Tongue (tissue), 2 donors: ENCODE data around the gene ADAT1. TPM values are rescaled to one million over a fixed set of nuclear protein-coding genes. Genes with fewer than 3 reads are reported as not detected.
A peak's percentile ranks its signal among the peaks of the same experiment; 100 is the strongest.

ENCODE experiments used
- DNase-seq: peaks from one replicate; pipeline ENCODE4 v3.0.0-alpha.2; 2015
- total RNA-seq: library from RNA; depleted of rRNA; stranded (reverse); fragments of >200 nt; gene quantifications from one replicate; pipeline ENCODE4 v1.2.3, GENCODE V29; 2014

The ADAT1 gene
- total RNA-seq, 1 donor from 2014 or later = 47.7 TPM

- DNase-seq = no peak
Measured at GRCh38 chr16:75620326-75621169, 2.5 kb downstream of the ADAT1 start.

- no peak for DNase-seq
Measured at GRCh38 chr16:75618780-75619179, 4.3 kb downstream of the ADAT1 start.

GRCh38 chr16:75617121-75617520 lies 6.0 kb downstream of the ADAT1 start:
- no peak for DNase-seq

GRCh38 chr16:75616521-75617010 lies 6.5 kb downstream of the ADAT1 start:
- no peak for DNase-seq

GRCh38 chr16:75615619-75616018 lies 7.5 kb downstream of the ADAT1 start:
- no peak for DNase-seq

GRCh38 chr16:75614066-75614897 lies 8.8 kb downstream of the ADAT1 start:
- DNase-seq = no peak

GRCh38 chr16:75606507-75606906 lies 16.6 kb downstream of the ADAT1 start:
- DNase-seq = no peak

- DNase-seq = no peak
Measured at GRCh38 chr16:75603241-75603640, 19.8 kb downstream of the ADAT1 start.

GRCh38 chr16:75599452-75600277 lies 23.4 kb downstream of the ADAT1 start:
- DNase-seq = no peak

- peak; percentile 23 for DNase-seq
Measured at GRCh38 chr16:75593825-75594820, 29.0 kb downstream of the ADAT1 start.

GRCh38 chr16:75593308-75593707 lies 29.8 kb downstream of the ADAT1 start:
- DNase-seq = peak; percentile 40

- DNase-seq = peak; percentile 47
Measured at GRCh38 chr16:75591927-75592326, 31.2 kb downstream of the ADAT1 start.

GRCh38 chr16:75590920-75591843 lies 31.9 kb downstream of the ADAT1 start:
- DNase-seq = peak; percentile 95

GRCh38 chr16:75589306-75589705 lies 33.8 kb downstream of the ADAT1 start:
- DNase-seq = peak; percentile 68

- DNase-seq = no peak
Measured at GRCh38 chr16:75588716-75589115, 34.4 kb downstream of the ADAT1 start.

- no peak for DNase-seq
Measured at GRCh38 chr16:75584108-75584507, 39.0 kb downstream of the ADAT1 start.

- DNase-seq = no peak
Measured at GRCh38 chr16:75579281-75579834, 43.7 kb downstream of the ADAT1 start.

GRCh38 chr16:75578725-75579124 lies 44.4 kb downstream of the ADAT1 start:
- DNase-seq = no peak

GRCh38 chr16:75578212-75578611 lies 44.9 kb downstream of the ADAT1 start:
- DNase-seq = no peak
